ENCODE results near the gene MAPK10.
"Not testable (repeated sequence)": the region's sequence is repeated elsewhere in the genome, so short reads cannot be mapped to it uniquely, and the experiment has no call there.

MAPK10 gene

GRCh38 chr4:86184216-86184900, 175.5 kb downstream of the MAPK10 start:
- H3K27ac ChIP-seq (ENCODE audit: low read length), result no peak overlapping the region

GRCh38 chr4:86181585-86181984, 178.3 kb downstream of the MAPK10 start:
- peaks cover 4 to 6% of the 10 kb centered on the region in 2 donors for H3K9me3 ChIP-seq (ENCODE audit: control insufficient read depth in 1 of 2, low read length in 2 of 2)
- no peak overlapping the region for H3K4me3 ChIP-seq (ENCODE audit: low read depth in 1 of 2, low read length in 2 of 2)
- no peak overlapping the region for H3K27ac ChIP-seq (ENCODE audit: low read length)
- H3K27me3 ChIP-seq (ENCODE audit: low read depth, low read length), result no peaks in the 10 kb centered on the region
- H3K36me3 ChIP-seq (ENCODE audit: control insufficient read depth in 1 of 2, insufficient read depth in 2 of 2, low read length in 2 of 2), result peaks cover 0 to 6% of the 10 kb centered on the region in 2 donors
- H3K4me1 ChIP-seq (ENCODE audit: control insufficient read depth in 1 of 2, insufficient read depth in 2 of 2, low read length in 2 of 2), result no peaks in the 10 kb centered on the region

More at GRCh38 chr4:86184216-86184900, 175.5 kb downstream of the MAPK10 start:
- Histone ChIP-seq H3K4me1 (ENCODE audit: control insufficient read depth in 1 of 2, insufficient read depth in 2 of 2, low read length in 2 of 2) (no peaks in the 10 kb centered on the region), H3K36me3 (ENCODE audit: control insufficient read depth in 1 of 2, insufficient read depth in 2 of 2, low read length in 2 of 2) (peaks cover 0 to 4% of the 10 kb centered on the region in 2 donors), H3K4me3 (ENCODE audit: low read depth in 1 of 2, low read length in 2 of 2) (no peak overlapping the region), H3K27me3 (ENCODE audit: low read depth, low read length) (no peaks in the 10 kb centered on the region), H3K9me3 (ENCODE audit: control insufficient read depth in 1 of 2, low read length in 2 of 2) (peaks cover 4 to 7% of the 10 kb centered on the region in 2 donors)

- H3K4me1 ChIP-seq (ENCODE audit: control insufficient read depth in 1 of 2, insufficient read depth in 2 of 2, low read length in 2 of 2), result no peaks in the 10 kb centered on the region
These were observed 181.6 kb downstream of the MAPK10 start for GRCh38 chr4:86178211-86178610.

DNA sequence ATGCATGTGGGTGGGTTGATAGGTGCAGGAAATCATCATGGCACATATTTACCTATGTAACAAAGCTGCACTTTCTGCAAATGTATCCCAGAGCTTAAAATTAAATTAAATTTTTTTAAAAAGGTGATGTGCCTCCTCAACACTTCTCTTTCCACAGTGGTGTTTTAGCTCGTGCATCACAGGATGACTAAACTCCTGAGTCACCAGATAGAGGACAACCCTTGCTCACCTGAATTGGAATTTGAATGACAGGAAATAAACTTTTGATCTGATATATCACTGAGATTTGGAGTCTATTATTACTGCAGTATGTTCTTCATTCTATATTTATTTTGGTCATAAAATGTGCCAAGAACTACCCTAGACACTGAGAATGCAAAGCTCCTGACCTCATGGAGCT, 185.3 kb downstream of the MAPK10 start:
- H3K9me3 ChIP-seq (ENCODE audit: control insufficient read depth in 1 of 2, low read length in 2 of 2), result peaks cover 1 to 3% of the 10 kb centered on the region in 2 donors
- no peaks in the 10 kb centered on the region for H3K27me3 ChIP-seq (ENCODE audit: low read depth, low read length)
- H3K27ac ChIP-seq (ENCODE audit: low read length), result no peak overlapping the region
- peaks cover 0 to 3% of the 10 kb centered on the region in 2 donors for H3K36me3 ChIP-seq (ENCODE audit: control insufficient read depth in 1 of 2, insufficient read depth in 2 of 2, low read length in 2 of 2)
- H3K4me1 ChIP-seq (ENCODE audit: control insufficient read depth in 1 of 2, insufficient read depth in 2 of 2, low read length in 2 of 2), result no peaks in the 10 kb centered on the region
- H3K4me3 ChIP-seq (ENCODE audit: low read depth in 1 of 2, low read length in 2 of 2), result no peak overlapping the region

More at GRCh38 chr4:86178211-86178610, 181.6 kb downstream of the MAPK10 start:
- H3K36me3 ChIP-seq (ENCODE audit: control insufficient read depth in 1 of 2, insufficient read depth in 2 of 2, low read length in 2 of 2), result peaks cover 0 to 6% of the 10 kb centered on the region in 2 donors
- peaks cover 4 to 6% of the 10 kb centered on the region in 2 donors for H3K9me3 ChIP-seq (ENCODE audit: control insufficient read depth in 1 of 2, low read length in 2 of 2)
- no peak overlapping the region for H3K4me3 ChIP-seq (ENCODE audit: low read depth in 1 of 2, low read length in 2 of 2)
- H3K27ac ChIP-seq (ENCODE audit: low read length), result no peak overlapping the region
- H3K27me3 ChIP-seq (ENCODE audit: low read depth, low read length), result no peaks in the 10 kb centered on the region

DNA sequence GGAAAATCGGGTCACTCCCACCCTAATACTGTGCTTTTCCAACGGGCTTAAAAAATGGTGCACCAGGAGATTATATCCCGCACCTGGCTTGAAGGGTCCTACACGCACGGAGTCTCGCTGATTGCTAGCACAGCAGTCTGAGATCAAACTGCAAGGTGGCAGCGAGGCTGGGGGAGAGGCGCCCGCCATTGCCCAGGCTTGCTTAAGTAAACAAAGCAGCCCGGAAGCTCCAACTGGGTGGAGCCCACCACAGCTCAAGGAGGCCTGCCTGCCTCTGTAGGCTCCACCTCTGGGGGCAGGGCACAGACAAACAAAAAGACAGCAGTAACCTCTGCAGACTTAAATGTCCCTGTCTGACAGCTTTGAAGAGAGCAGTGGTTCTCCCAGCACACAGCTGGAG, 191.5 kb downstream of the MAPK10 start:
- not testable (repeated sequence) for H3K9me3 ChIP-seq (ENCODE audit: control insufficient read depth in 1 of 2, low read length in 2 of 2); H3K27me3 ChIP-seq (ENCODE audit: low read depth, low read length); H3K4me3 ChIP-seq (ENCODE audit: low read depth in 1 of 2, low read length in 2 of 2); H3K27ac ChIP-seq (ENCODE audit: low read length); H3K4me1 ChIP-seq (ENCODE audit: control insufficient read depth in 1 of 2, insufficient read depth in 2 of 2, low read length in 2 of 2); H3K36me3 ChIP-seq (ENCODE audit: control insufficient read depth in 1 of 2, insufficient read depth in 2 of 2, low read length in 2 of 2)

DNA sequence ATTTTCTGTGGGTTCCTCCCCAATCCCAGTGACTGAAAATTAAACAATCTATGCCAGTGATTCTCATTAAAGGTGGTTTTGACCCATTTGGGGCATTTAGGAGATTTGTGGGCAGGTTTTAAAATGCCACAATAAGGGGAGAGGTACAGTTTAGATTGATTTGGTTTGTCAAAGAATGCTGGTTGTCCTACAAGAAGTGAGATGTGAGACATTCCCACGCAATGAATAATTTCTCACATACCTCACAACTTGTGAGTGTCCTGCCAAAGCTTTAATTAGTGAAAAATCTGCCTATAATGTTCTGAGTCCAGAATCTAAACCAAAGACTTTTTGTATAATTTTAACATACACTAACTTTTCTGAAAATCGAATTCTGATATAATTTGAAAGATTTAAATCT, 199.4 kb downstream of the MAPK10 start:
- Histone ChIP-seq H3K27ac (ENCODE audit: low read length) (no peak overlapping the region), H3K9me3 (ENCODE audit: control insufficient read depth in 1 of 2, low read length in 2 of 2) (no peaks in the 10 kb centered on the region), H3K4me1 (ENCODE audit: control insufficient read depth in 1 of 2, insufficient read depth in 2 of 2, low read length in 2 of 2) (no peaks in the 10 kb centered on the region), H3K4me3 (ENCODE audit: low read depth in 1 of 2, low read length in 2 of 2) (no peak overlapping the region), H3K36me3 (ENCODE audit: control insufficient read depth in 1 of 2, insufficient read depth in 2 of 2, low read length in 2 of 2) (no peaks in the 10 kb centered on the region), H3K27me3 (ENCODE audit: low read depth, low read length) (no peaks in the 10 kb centered on the region)

- Histone ChIP-seq H3K27me3 (ENCODE audit: low read depth, low read length) (no peaks in the 10 kb centered on the region), H3K36me3 (ENCODE audit: control insufficient read depth in 1 of 2, insufficient read depth in 2 of 2, low read length in 2 of 2) (no peaks in the 10 kb centered on the region), H3K27ac (ENCODE audit: low read length) (no peak overlapping the region), H3K4me1 (ENCODE audit: control insufficient read depth in 1 of 2, insufficient read depth in 2 of 2, low read length in 2 of 2) (no peaks in the 10 kb centered on the region), H3K9me3 (ENCODE audit: control insufficient read depth in 1 of 2, low read length in 2 of 2) (no peaks in the 10 kb centered on the region), H3K4me3 (ENCODE audit: low read depth in 1 of 2, low read length in 2 of 2) (no peak overlapping the region)
These were observed 200.6 kb downstream of the MAPK10 start for GRCh38 chr4:86159216-86159615.

- no peak overlapping the region for H3K27ac ChIP-seq (ENCODE audit: low read length)
- H3K27me3 ChIP-seq (ENCODE audit: low read depth, low read length), result no peaks in the 10 kb centered on the region
- H3K4me3 ChIP-seq (ENCODE audit: low read depth in 1 of 2, low read length in 2 of 2), result no peak overlapping the region
- no peaks in the 10 kb centered on the region for H3K36me3 ChIP-seq (ENCODE audit: control insufficient read depth in 1 of 2, insufficient read depth in 2 of 2, low read length in 2 of 2)
- H3K4me1 ChIP-seq (ENCODE audit: control insufficient read depth in 1 of 2, insufficient read depth in 2 of 2, low read length in 2 of 2), result no peaks in the 10 kb centered on the region
- no peaks in the 10 kb centered on the region for H3K9me3 ChIP-seq (ENCODE audit: control insufficient read depth in 1 of 2, low read length in 2 of 2)
These were observed 203.3 kb downstream of the MAPK10 start for GRCh38 chr4:86156531-86156930.

DNA sequence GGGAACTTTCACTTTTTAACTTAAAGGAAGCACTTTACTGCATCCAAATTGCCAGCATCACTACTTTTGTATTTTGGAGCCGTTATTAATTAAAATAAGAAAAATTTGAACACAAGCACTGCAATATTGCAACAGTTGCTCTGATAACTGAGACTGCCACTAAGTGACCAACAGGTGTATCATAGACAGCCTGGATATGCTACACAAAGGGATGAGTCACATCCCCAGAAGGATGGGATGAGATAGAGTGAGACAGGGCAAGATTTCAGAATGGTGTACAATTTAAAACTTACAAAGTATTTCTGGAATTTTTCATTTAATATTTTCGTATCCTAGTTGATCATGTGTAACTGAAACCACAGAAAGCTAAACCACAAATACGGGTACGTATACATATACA, 204.1 kb downstream of the MAPK10 start:
- Histone ChIP-seq H3K36me3 (ENCODE audit: control insufficient read depth in 1 of 2, insufficient read depth in 2 of 2, low read length in 2 of 2) (no peaks in the 10 kb centered on the region), H3K27me3 (ENCODE audit: low read depth, low read length) (no peaks in the 10 kb centered on the region), H3K27ac (ENCODE audit: low read length) (no peak overlapping the region), H3K4me3 (ENCODE audit: low read depth in 1 of 2, low read length in 2 of 2) (no peak overlapping the region), H3K9me3 (ENCODE audit: control insufficient read depth in 1 of 2, low read length in 2 of 2) (no peaks in the 10 kb centered on the region), H3K4me1 (ENCODE audit: control insufficient read depth in 1 of 2, insufficient read depth in 2 of 2, low read length in 2 of 2) (no peaks in the 10 kb centered on the region)

- Histone ChIP-seq H3K9me3 (ENCODE audit: control insufficient read depth in 1 of 2, low read length in 2 of 2) (no peaks in the 10 kb centered on the region), H3K27ac (ENCODE audit: low read length) (no peak overlapping the region), H3K4me1 (ENCODE audit: control insufficient read depth in 1 of 2, insufficient read depth in 2 of 2, low read length in 2 of 2) (no peaks in the 10 kb centered on the region), H3K27me3 (ENCODE audit: low read depth, low read length) (no peaks in the 10 kb centered on the region), H3K36me3 (ENCODE audit: control insufficient read depth in 1 of 2, insufficient read depth in 2 of 2, low read length in 2 of 2) (no peaks in the 10 kb centered on the region), H3K4me3 (ENCODE audit: low read depth in 1 of 2, low read length in 2 of 2) (no peak overlapping the region)
These were observed 207.4 kb downstream of the MAPK10 start for GRCh38 chr4:86152454-86152853.

GRCh38 chr4:86151196-86151595, 208.7 kb downstream of the MAPK10 start:
- Histone ChIP-seq H3K27ac (ENCODE audit: low read length) (no peak overlapping the region), H3K27me3 (ENCODE audit: low read depth, low read length) (no peaks in the 10 kb centered on the region)

GRCh38 chr4:86141161-86141560, 218.7 kb downstream of the MAPK10 start:
- H3K9me3 ChIP-seq (ENCODE audit: control insufficient read depth in 1 of 2, low read length in 2 of 2), result no peaks in the 10 kb centered on the region

More at GRCh38 chr4:86151196-86151595, 208.7 kb downstream of the MAPK10 start:
- Histone ChIP-seq H3K4me3 (ENCODE audit: low read depth in 1 of 2, low read length in 2 of 2) (no peak overlapping the region), H3K4me1 (ENCODE audit: control insufficient read depth in 1 of 2, insufficient read depth in 2 of 2, low read length in 2 of 2) (no peaks in the 10 kb centered on the region), H3K36me3 (ENCODE audit: control insufficient read depth in 1 of 2, insufficient read depth in 2 of 2, low read length in 2 of 2) (no peaks in the 10 kb centered on the region), H3K9me3 (ENCODE audit: control insufficient read depth in 1 of 2, low read length in 2 of 2) (no peaks in the 10 kb centered on the region)

More at GRCh38 chr4:86141161-86141560, 218.7 kb downstream of the MAPK10 start:
- Histone ChIP-seq H3K27me3 (ENCODE audit: low read depth, low read length) (no peaks in the 10 kb centered on the region), H3K36me3 (ENCODE audit: control insufficient read depth in 1 of 2, insufficient read depth in 2 of 2, low read length in 2 of 2) (no peaks in the 10 kb centered on the region), H3K4me1 (ENCODE audit: control insufficient read depth in 1 of 2, insufficient read depth in 2 of 2, low read length in 2 of 2) (no peaks in the 10 kb centered on the region), H3K4me3 (ENCODE audit: low read depth in 1 of 2, low read length in 2 of 2) (no peak overlapping the region), H3K27ac (ENCODE audit: low read length) (no peak overlapping the region)

All from muscle layer of duodenum (tissue), 2 donors.